ENCODE data around the gene FGFBP2. TPM values are rescaled to one million over a fixed set of nuclear protein-coding genes. Genes with fewer than 3 reads are reported as not detected.

The FGFBP2 gene
- total and polyA plus RNA-seq, 2 donors (not counting 1 experiment from before 2014, with no cell fraction given) = 0.59 to 0.82 TPM

GRCh38 chr4:15928883-15929282 lies 34.1 kb downstream of the FGFBP2 start:
- H3K4me1 Mint-ChIP-seq = peaks cover 30% of the 10 kb centered on the region
- WGBS (ENCODE audit: insufficient coverage) = 100% methylated on average over 2 of the region's 5 CpGs
- ChIA-PET CTCF (interaction anchor here (1.5 kb wide), 1 partner anchor 46 kb away, joined by 4 read pairs; no protein-coding TSS in a partner anchor), POLR2A (no interaction called here)
- TF ChIP-seq CTCF (IDR thresholded peaks at IDR 0.05) (no peak), EZH2 (IDR thresholded peaks at IDR 0.05; ENCODE audit: borderline replicate concordance, insufficient read depth, low read depth, low read length, poor library complexity, severe bottlenecking) (no peak)
- H3K4me2 ChIP-seq (replicated peaks; ENCODE audit: low read depth, low read length, poor library complexity, severe bottlenecking) = no peak overlapping the region
- H2AFZ ChIP-seq (ENCODE audit: insufficient read depth, low read depth, low read length, poor library complexity, severe bottlenecking) = no peak overlapping the region
- no peaks in the 10 kb centered on the region for H3K9me3 Mint-ChIP-seq (ENCODE audit: insufficient read depth)
- H3K4me3 ChIP-seq (ENCODE audit: control extremely low read depth in 1 of 5, extremely low read depth in 1 of 5, insufficient read depth in 1 of 5, low read depth in 2 of 5, low read length in 4 of 5) = no peak overlapping the region
- H3K79me2 ChIP-seq (ENCODE audit: control insufficient read depth, insufficient read depth, low read length) = no peaks in the 10 kb centered on the region
- ATAC-seq (ENCODE audit: low read depth) (no peak), DNase-seq (no peak)
- no peaks in the 10 kb centered on the region for H3K27me3 ChIP-seq (replicated peaks in 1 of 4; ENCODE audit: control extremely low read depth in 1 of 4, control insufficient read depth in 3 of 4, insufficient read depth in 4 of 4, low read length in 3 of 4)
- intact Hi-C loops (cut with micrococcal nuclease) = no loop called here
- H3K9ac ChIP-seq (ENCODE audit: low read length) = no peak overlapping the region
- peaks cover 0 to 8% of the 10 kb centered on the region in 2 donors for H3K4me1 ChIP-seq (ENCODE audit: control insufficient read depth in 2 of 2, insufficient read depth in 2 of 2, low read length in 2 of 2)
- H3K27ac Mint-ChIP-seq = no peak overlapping the region
- no peak overlapping the region for H3K4me3 Mint-ChIP-seq
- no peak overlapping the region for H3K27ac ChIP-seq (ENCODE audit: low read length in 2 of 2)
- no peaks in the 10 kb centered on the region for H3K9me3 ChIP-seq (ENCODE audit: control extremely low read depth in 1 of 3, control insufficient read depth in 2 of 3, insufficient read depth in 1 of 3, low read length in 2 of 3)
- H3K36me3 ChIP-seq (replicated peaks in 1 of 2; ENCODE audit: control extremely low read depth in 1 of 2, control insufficient read depth in 1 of 2, extremely low read depth in 1 of 2, insufficient read depth in 2 of 2, low read length in 1 of 2) = no peaks in the 10 kb centered on the region
- no peaks in the 10 kb centered on the region for H3K27me3 Mint-ChIP-seq
- H4K20me1 ChIP-seq (ENCODE audit: control insufficient read depth, insufficient read depth, low read length, poor library complexity, severe bottlenecking) = no peaks in the 10 kb centered on the region

- no peaks in the 10 kb centered on the region for H3K79me2 ChIP-seq (ENCODE audit: control insufficient read depth, insufficient read depth, low read length)
- no peak overlapping the region for H3K9ac ChIP-seq (ENCODE audit: low read length)
- no peaks in the 10 kb centered on the region for H3K27me3 Mint-ChIP-seq
- 83% methylated on average over 1 of the region's 7 CpGs for WGBS (ENCODE audit: insufficient coverage)
- H3K27me3 ChIP-seq (replicated peaks in 1 of 4; ENCODE audit: control extremely low read depth in 1 of 4, control insufficient read depth in 3 of 4, insufficient read depth in 4 of 4, low read length in 3 of 4) = no peaks in the 10 kb centered on the region
- no peak for DNase-seq
- H3K9me3 ChIP-seq (ENCODE audit: control extremely low read depth in 1 of 3, control insufficient read depth in 2 of 3, insufficient read depth in 1 of 3, low read length in 2 of 3) = no peaks in the 10 kb centered on the region
- H4K20me1 ChIP-seq (ENCODE audit: control insufficient read depth, insufficient read depth, low read length, poor library complexity, severe bottlenecking) = no peaks in the 10 kb centered on the region
- CTCF ChIA-PET = no interaction called here
- peaks cover 18% of the 10 kb centered on the region for H3K4me1 Mint-ChIP-seq
- no peaks in the 10 kb centered on the region for H3K36me3 ChIP-seq (replicated peaks in 1 of 2; ENCODE audit: control extremely low read depth in 1 of 2, control insufficient read depth in 1 of 2, extremely low read depth in 1 of 2, insufficient read depth in 2 of 2, low read length in 1 of 2)
- intact Hi-C loops (cut with micrococcal nuclease) = no loop called here
- no peak overlapping the region for H3K4me3 ChIP-seq (ENCODE audit: control extremely low read depth in 1 of 5, extremely low read depth in 1 of 5, insufficient read depth in 1 of 5, low read depth in 2 of 5, low read length in 4 of 5)
- H3K27ac ChIP-seq (ENCODE audit: low read length in 2 of 2) = no peak overlapping the region
- H2AFZ ChIP-seq (ENCODE audit: insufficient read depth, low read depth, low read length, poor library complexity, severe bottlenecking) = no peak overlapping the region
- POLR2A ChIA-PET = no interaction called here
- H3K4me1 ChIP-seq (ENCODE audit: control insufficient read depth in 2 of 2, insufficient read depth in 2 of 2, low read length in 2 of 2) = peaks cover 0 to 8% of the 10 kb centered on the region in 2 donors
- H3K9me3 Mint-ChIP-seq (ENCODE audit: insufficient read depth) = no peaks in the 10 kb centered on the region
- H3K27ac Mint-ChIP-seq = no peak overlapping the region
- H3K4me3 Mint-ChIP-seq = no peak overlapping the region
- no peak for ATAC-seq (ENCODE audit: low read depth)
- TF ChIP-seq CTCF (IDR thresholded peaks at IDR 0.05) (no peak), EZH2 (IDR thresholded peaks at IDR 0.05; ENCODE audit: borderline replicate concordance, insufficient read depth, low read depth, low read length, poor library complexity, severe bottlenecking) (no peak)
- H3K4me2 ChIP-seq (replicated peaks; ENCODE audit: low read depth, low read length, poor library complexity, severe bottlenecking) = no peak overlapping the region
Measured at GRCh38 chr4:15926486-15926885, 36.5 kb downstream of the FGFBP2 start.
